Measurements from ENCODE around the gene PCBP3. TPM values are rescaled to one million over a fixed set of nuclear protein-coding genes. Genes with fewer than 3 reads are reported as not detected.
A peak's percentile ranks its signal among the peaks of the same experiment; 100 is the strongest.
"Not testable (repeated sequence)": the region's sequence is repeated elsewhere in the genome, so short reads cannot be mapped to it uniquely, and the experiment has no call there.

The PCBP3 gene
- total RNA-seq, 2 experiments from 2014 or later, result 5.3 to 6.6 TPM

DNA sequence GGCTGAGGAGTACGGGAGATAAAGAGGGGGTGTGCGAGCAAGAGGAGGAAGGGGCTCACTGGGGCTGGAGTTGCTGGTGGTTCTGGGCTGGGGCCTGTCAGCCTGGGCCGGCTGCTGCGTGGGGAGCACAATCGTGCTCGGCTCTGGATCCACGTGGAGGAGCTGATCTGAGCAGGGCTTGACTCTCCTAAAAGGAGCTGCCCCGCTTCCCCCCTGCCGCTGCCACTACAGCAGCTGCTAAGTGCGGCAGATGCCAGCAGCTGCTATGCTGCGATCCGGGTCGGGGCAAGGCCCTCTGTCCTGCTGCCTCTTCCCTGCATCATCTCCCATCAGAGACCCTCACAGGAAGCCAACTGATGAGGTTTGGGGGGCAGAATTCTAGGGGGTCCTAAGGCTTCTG, 165.9 kb downstream of the PCBP3 start:
- CTCF ChIA-PET, result no interaction called here
- Mint-ChIP-seq H3K4me3 (no peak overlapping the region), H3K27me3 (no peaks in the 10 kb centered on the region), H3K9me3 (no peaks in the 10 kb centered on the region), H3K27ac (no peak overlapping the region), H3K36me3 (no peaks in the 10 kb centered on the region), H3K4me1 (ENCODE audit: low read depth) (no peaks in the 10 kb centered on the region)
- POLR2A ChIA-PET, result no interaction called here
- DNase-seq, result no peak
- intact Hi-C loops (cut with micrococcal nuclease), result no loop called here

- no peaks in the 10 kb centered on the region for H3K9me3 Mint-ChIP-seq
Observed at GRCh38 chr21:45811136-45811535, 167.6 kb downstream of the PCBP3 start.

DNA sequence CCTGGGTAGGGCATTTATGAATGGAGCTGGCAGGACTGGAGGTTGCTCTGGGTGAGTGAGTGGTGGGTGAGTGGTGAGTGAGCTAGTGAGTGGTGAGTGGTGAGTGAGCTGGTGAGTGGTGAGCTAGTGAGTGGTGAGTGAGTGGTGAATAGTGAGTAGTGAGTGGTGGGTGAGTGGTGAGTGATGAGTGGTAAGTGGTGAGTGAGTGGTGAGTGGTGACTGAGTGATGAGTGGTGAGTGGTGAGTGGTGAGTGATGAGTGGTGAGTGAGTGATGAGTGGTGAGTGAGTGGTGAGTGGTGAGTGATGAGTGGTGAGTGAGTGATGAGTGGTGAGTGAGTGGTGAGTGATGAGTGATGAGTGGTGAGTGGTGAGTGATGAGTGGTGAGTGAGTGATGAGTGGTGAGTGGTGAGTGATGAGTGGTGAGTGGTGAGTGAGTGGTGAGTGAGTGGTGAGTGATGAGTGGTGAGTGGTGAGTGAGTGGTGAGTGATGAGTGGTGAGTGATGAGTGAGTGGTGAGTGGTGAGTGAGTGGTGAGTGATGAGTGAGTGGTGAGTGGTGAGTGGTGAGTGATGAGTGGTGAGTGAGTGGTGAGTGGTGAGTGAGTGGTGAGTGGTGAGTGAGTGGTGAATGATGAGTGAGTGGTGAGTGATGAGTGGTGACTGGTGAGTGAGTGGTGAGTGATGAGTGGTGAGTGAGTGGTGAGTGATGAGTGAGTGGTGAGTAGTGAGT, 170.8 kb downstream of the PCBP3 start:
- peaks cover 24% of the 10 kb centered on the region for H3K4me1 Mint-ChIP-seq (ENCODE audit: low read depth)
- H3K9me3 Mint-ChIP-seq, H3K27me3 Mint-ChIP-seq, H3K27ac Mint-ChIP-seq, POLR2A ChIA-PET, H3K4me3 Mint-ChIP-seq, CTCF ChIA-PET, H3K36me3 Mint-ChIP-seq: not testable (repeated sequence)
- intact Hi-C loops (cut with micrococcal nuclease), result loop anchor here (1.0 kb wide), 1 partner anchor 46 kb away; no protein-coding TSS in a partner anchor
- DNase-seq, result peak; percentile 59

More at GRCh38 chr21:45811136-45811535, 167.6 kb downstream of the PCBP3 start:
- POLR2A ChIA-PET, result no interaction called here
- intact Hi-C loops (cut with micrococcal nuclease), result no loop called here
- no peak for DNase-seq
- Mint-ChIP-seq H3K27me3 (no peaks in the 10 kb centered on the region), H3K27ac (no peak overlapping the region), H3K36me3 (no peaks in the 10 kb centered on the region), H3K4me1 (ENCODE audit: low read depth) (no peaks in the 10 kb centered on the region), H3K4me3 (no peak overlapping the region)
- CTCF ChIA-PET, result interaction anchor here (0.6 kb wide), 1 partner anchor 153 kb away, joined by 3 read pairs; no protein-coding TSS in a partner anchor

DNA sequence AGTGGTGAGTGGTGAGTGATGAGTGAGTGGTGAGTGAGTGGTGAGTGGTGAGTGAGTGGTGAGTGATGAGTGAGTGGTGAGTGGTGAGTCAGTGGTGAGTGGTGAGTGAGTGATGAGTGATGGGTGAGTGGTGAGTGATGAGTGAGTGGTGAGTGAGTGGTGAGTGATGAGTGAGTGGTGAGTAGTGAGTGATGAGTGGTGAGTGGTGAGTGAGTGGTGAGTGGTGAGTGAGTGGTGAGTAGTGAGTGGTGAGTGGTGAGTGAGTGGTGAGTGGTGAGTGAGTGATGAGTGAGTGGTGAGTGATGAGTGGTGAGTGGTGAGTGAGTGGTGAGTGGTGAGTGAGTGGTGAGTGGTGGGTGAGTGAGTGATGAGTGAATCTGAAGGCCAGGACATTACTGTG, 172.3 kb downstream of the PCBP3 start:
- H3K9me3 Mint-ChIP-seq, H3K27ac Mint-ChIP-seq, H3K4me3 Mint-ChIP-seq, H3K27me3 Mint-ChIP-seq, CTCF ChIA-PET, H3K36me3 Mint-ChIP-seq, POLR2A ChIA-PET: not testable (repeated sequence)
- peaks cover 38% of the 10 kb centered on the region for H3K4me1 Mint-ChIP-seq (ENCODE audit: low read depth)
- DNase-seq, result peak; percentile 53
- intact Hi-C loops (cut with micrococcal nuclease), result loop anchor here (5.0 kb wide), 2 partner anchors 588 to 738 kb away; no protein-coding TSS in a partner anchor

- intact Hi-C loops (cut with micrococcal nuclease), result loop anchor here (5.0 kb wide), 2 partner anchors 589 to 739 kb away; no protein-coding TSS in a partner anchor
- ChIA-PET CTCF (interaction anchor here (0.6 kb wide), 1 partner anchor 222 kb away, joined by 4 read pairs; no protein-coding TSS in a partner anchor), POLR2A (no interaction called here)
- no peak for DNase-seq
- peak overlapping the region; percentile 62 for H3K27ac Mint-ChIP-seq
- H3K27me3 Mint-ChIP-seq, result peaks cover 1% of the 10 kb centered on the region
- peaks cover 4% of the 10 kb centered on the region for H3K9me3 Mint-ChIP-seq
- H3K4me3 Mint-ChIP-seq, result no peak overlapping the region
- H3K36me3 Mint-ChIP-seq, result peaks cover 3% of the 10 kb centered on the region
- peaks cover 46% of the 10 kb centered on the region for H3K4me1 Mint-ChIP-seq (ENCODE audit: low read depth)
Observed at GRCh38 chr21:45816794-45817193, 173.3 kb downstream of the PCBP3 start.

DNA sequence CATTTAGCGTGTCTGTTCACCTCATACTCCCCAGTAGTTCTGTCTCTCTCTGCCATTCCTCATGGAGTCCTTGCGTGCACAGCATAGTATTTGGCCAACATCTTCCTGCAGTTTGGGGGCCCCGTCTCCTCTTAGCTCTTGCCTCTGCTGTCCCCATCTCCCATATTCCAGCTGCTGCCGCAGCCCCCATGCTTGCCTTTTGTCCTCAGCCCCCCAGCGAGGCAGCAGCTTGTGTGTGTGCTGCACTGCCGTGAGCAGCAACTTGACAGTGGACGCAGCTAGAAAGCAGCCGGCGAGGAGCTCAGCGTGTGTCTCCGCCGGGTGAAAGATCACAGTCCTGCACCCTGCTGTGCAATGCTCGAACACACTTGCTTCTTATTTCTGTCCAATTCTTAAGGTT, 173.8 kb downstream of the PCBP3 start:
- CTCF ChIA-PET, result interaction anchor here (0.6 to 1.4 kb wide), 2 partner anchors 63 to 222 kb away, joined by 3 to 4 read pairs; no protein-coding TSS in a partner anchor
- POLR2A ChIA-PET, result no interaction called here
- Mint-ChIP-seq H3K27me3 (peaks cover 1% of the 10 kb centered on the region), H3K27ac (peak overlapping the region; percentile 62), H3K36me3 (peaks cover 3% of the 10 kb centered on the region), H3K4me3 (no peak overlapping the region), H3K9me3 (peaks cover 4% of the 10 kb centered on the region), H3K4me1 (ENCODE audit: low read depth) (peaks cover 47% of the 10 kb centered on the region)
- intact Hi-C loops (cut with micrococcal nuclease), result loop anchor here (5.0 kb wide), 2 partner anchors 590 to 740 kb away; no protein-coding TSS in a partner anchor
- DNase-seq, result no peak

DNA sequence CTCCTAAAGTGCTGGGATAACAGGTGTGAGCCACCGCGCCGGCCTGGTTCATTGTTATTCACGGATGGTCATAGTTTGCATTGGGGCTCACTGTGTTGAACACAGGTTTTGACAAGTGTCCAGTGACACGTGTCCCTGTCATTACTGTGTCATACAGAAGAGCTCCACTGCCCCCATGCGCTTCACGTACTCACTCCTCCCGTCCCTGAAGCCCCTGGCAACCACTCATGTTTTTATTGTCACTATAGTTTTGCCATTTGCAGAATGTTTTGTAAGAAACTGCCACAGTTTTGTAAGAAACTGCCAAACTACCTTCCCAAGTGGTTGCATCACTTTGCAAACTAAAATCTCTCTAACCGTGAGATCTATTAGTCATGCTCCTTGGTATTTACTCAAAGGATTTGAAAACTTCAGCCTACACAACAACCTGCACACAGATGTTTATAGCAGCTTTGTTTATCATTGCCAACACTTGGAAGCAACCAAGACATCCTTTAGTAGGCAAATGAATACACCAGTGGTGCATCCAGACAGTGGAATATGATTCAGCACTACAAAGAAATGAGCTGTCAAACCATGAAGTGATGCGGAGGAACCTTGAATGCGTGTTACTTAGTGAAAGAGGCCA, 174.9 kb downstream of the PCBP3 start:
- H3K9me3 Mint-ChIP-seq, result peaks cover 4% of the 10 kb centered on the region
- intact Hi-C loops (cut with micrococcal nuclease), result loop anchor here (1.0 to 5.0 kb wide), 11 partner anchors 51 to 741 kb away; partner anchors contain the start of gene PCBP3
- peak overlapping the region; percentile 20 for H3K4me3 Mint-ChIP-seq
- H3K27ac Mint-ChIP-seq, result peak overlapping the region; percentile 95
- peaks cover 3% of the 10 kb centered on the region for H3K36me3 Mint-ChIP-seq
- peak; percentile 52 for DNase-seq
- H3K27me3 Mint-ChIP-seq, result peaks cover 1% of the 10 kb centered on the region
- POLR2A ChIA-PET, result interaction anchor here (0.6 to 1.2 kb wide), 6 partner anchors 33 to 591 kb away, joined by 3 to 4 read pairs (median 4); partner anchors contain the start of gene POFUT2
- peaks cover 47% of the 10 kb centered on the region for H3K4me1 Mint-ChIP-seq (ENCODE audit: low read depth)
- CTCF ChIA-PET, result interaction anchor here (0.6 to 2.4 kb wide), 5 partner anchors 62 to 680 kb away, joined by 3 to 9 read pairs (median 3); no protein-coding TSS in a partner anchor

GRCh38 chr21:45818904-45819285, 175.4 kb downstream of the PCBP3 start:
- peak overlapping the region; percentile 17 for H3K4me3 Mint-ChIP-seq
- H3K9me3 Mint-ChIP-seq, result peaks cover 4% of the 10 kb centered on the region
- ChIA-PET POLR2A (interaction anchor here (0.6 to 1.2 kb wide), 6 partner anchors 33 to 591 kb away, joined by 3 to 4 read pairs (median 4); partner anchors contain the start of gene POFUT2), CTCF (interaction anchor here (0.6 to 2.4 kb wide), 5 partner anchors 62 to 681 kb away, joined by 3 to 9 read pairs (median 3); no protein-coding TSS in a partner anchor)
- DNase-seq, result peak; percentile 92
- H3K36me3 Mint-ChIP-seq, result peaks cover 3% of the 10 kb centered on the region
- intact Hi-C loops (cut with micrococcal nuclease), result loop anchor here (1.0 to 5.0 kb wide), 11 partner anchors 52 to 742 kb away; partner anchors contain the start of gene PCBP3
- H3K27ac Mint-ChIP-seq, result peak overlapping the region; percentile 95
- H3K4me1 Mint-ChIP-seq (ENCODE audit: low read depth), result peaks cover 47% of the 10 kb centered on the region
- H3K27me3 Mint-ChIP-seq, result peaks cover 1% of the 10 kb centered on the region

DNA sequence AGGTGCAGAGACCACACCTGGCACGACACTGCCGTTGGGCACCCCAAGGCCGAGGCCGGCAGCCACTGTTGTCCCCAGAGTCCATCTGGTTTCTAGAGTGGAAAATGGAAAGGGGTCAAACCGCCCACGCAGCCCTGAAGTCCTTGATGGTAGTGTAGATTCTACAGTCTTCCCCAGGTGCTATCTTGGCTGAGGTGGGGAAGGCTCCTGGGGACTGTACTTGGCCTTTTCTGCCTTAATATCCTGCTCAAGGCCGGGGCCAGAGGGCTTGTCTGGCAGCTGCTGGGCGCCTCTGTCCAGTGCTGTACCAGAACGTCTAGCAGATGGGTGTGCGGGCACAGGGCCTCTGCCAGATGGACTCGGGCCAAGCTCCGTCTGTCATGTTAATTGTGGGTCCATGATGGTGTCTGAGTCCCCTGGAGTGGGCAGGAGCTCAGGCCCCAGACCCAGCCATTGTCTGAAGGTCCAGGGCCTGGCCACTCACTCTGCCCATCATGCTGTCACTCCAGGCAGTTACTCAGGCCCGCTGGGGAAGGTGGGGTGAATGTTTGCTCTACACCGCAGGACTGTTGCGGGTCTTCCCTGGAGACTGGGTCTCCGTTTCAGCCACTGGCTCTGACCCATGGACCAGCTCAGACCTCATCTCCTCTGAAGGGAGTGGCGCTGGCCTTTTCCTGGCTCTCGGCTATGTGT, 176.1 kb downstream of the PCBP3 start:
- Mint-ChIP-seq H3K9me3 (peaks cover 4% of the 10 kb centered on the region), H3K36me3 (peaks cover 3% of the 10 kb centered on the region), H3K27ac (peak overlapping the region; percentile 95), H3K27me3 (peaks cover 4% of the 10 kb centered on the region), H3K4me3 (no peak overlapping the region), H3K4me1 (ENCODE audit: low read depth) (peaks cover 47% of the 10 kb centered on the region)
- ChIA-PET CTCF (interaction anchor here (0.8 to 2.5 kb wide), 9 partner anchors 199 to 691 kb away, joined by 3 to 9 read pairs (median 5); no protein-coding TSS in a partner anchor), POLR2A (interaction anchor here (1.1 to 1.2 kb wide), 2 partner anchors 51 to 121 kb away, joined by 3 to 4 read pairs; no protein-coding TSS in a partner anchor)
- intact Hi-C loops (cut with micrococcal nuclease), result loop anchor here (1.0 to 5.0 kb wide), 8 partner anchors 67 to 742 kb away; no protein-coding TSS in a partner anchor
- peak; percentile 28 for DNase-seq

GRCh38 chr21:45820171-45821091, 176.9 kb downstream of the PCBP3 start:
- ChIA-PET POLR2A (no interaction called here), CTCF (interaction anchor here (0.7 to 2.5 kb wide), 14 partner anchors 45 to 692 kb away, joined by 3 to 9 read pairs (median 4); no protein-coding TSS in a partner anchor)
- peak overlapping the region; percentile 56 for H3K27ac Mint-ChIP-seq
- no peak overlapping the region for H3K4me3 Mint-ChIP-seq
- peak; percentile 86 for DNase-seq
- intact Hi-C loops (cut with micrococcal nuclease), result loop anchor here (1.0 kb wide), 1 partner anchor 528 kb away; no protein-coding TSS in a partner anchor
- peaks cover 4% of the 10 kb centered on the region for H3K9me3 Mint-ChIP-seq
- H3K27me3 Mint-ChIP-seq, result peaks cover 4% of the 10 kb centered on the region
- peaks cover 47% of the 10 kb centered on the region for H3K4me1 Mint-ChIP-seq (ENCODE audit: low read depth)
- H3K36me3 Mint-ChIP-seq, result peaks cover 3% of the 10 kb centered on the region
